ENCODE data around the gene ZSCAN25. TPM values are rescaled to one million over a fixed set of nuclear protein-coding genes. Genes with fewer than 3 reads are reported as not detected.
A peak's percentile ranks its signal among the peaks of the same experiment; 100 is the strongest.
"Not testable (repeated sequence)": the region's sequence is repeated elsewhere in the genome, so short reads cannot be mapped to it uniquely, and the experiment has no call there.

ZSCAN25 gene
- 16.8 TPM for total RNA-seq

GRCh38 chr7:99616359-99617191 is at the start of gene ZSCAN25:
TSS of gene ZSCAN25 (plus strand) at chr7:99616946. CDS start at chr7:99619607, 2,661 bp downstream.
- peak; percentile 91 for DNase-seq (ENCODE audit: low spot score)

- not testable (repeated sequence) for DNase-seq (ENCODE audit: low spot score)
Measured at GRCh38 chr7:99568770-99569169, 48.0 kb upstream of the ZSCAN25 start.

GRCh38 chr7:99571768-99572167 is 45.0 kb upstream of the ZSCAN25 start:
- no peak for DNase-seq (ENCODE audit: low spot score)

DNA sequence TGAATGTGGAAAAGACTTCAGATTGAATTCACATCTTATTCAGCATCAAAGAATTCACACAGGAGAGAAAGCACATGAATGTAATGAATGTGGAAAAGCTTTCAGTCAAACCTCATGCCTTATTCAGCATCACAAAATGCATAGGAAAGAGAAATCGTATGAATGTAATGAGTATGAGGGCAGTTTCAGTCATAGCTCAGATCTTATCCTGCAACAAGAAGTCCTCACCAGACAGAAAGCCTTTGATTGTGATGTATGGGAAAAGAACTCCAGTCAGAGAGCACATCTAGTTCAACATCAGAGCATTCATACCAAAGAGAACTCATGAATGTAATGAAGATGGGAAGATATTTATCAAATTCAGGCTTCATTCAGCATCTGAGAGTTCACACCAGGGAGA is 43.5 kb upstream of the ZSCAN25 start:
- DNase-seq (ENCODE audit: low spot score), result no peak

- no peak for DNase-seq (ENCODE audit: low spot score)
Measured at GRCh38 chr7:99576251-99576650, 40.5 kb upstream of the ZSCAN25 start.

- DNase-seq (ENCODE audit: low spot score), result no peak
Measured at GRCh38 chr7:99579281-99579955, 37.3 kb upstream of the ZSCAN25 start.

GRCh38 chr7:99579956-99580777 is 36.6 kb upstream of the ZSCAN25 start:
- DNase-seq (ENCODE audit: low spot score), result no peak

- not testable (repeated sequence) for DNase-seq (ENCODE audit: low spot score)
Measured at GRCh38 chr7:99580778-99581332, 35.9 kb upstream of the ZSCAN25 start.

DNA sequence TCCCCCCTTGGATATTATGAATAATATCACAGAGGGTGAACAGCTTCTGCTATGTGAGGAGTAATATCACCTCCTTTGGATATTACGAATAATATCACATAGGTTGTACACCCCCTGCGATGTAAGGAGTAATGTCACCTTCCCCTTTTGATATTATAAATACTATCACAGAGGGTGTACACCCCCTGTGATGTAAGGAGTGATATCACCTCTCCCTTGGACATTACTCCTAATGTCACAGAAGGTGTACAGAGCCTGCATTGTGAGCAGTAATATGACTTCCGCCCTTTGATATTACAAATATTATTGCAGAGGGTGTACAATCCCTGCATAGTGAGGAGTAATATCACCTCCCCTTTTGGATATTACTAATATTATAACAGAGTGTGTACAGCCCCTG is 27.9 kb upstream of the ZSCAN25 start:
- no peak for DNase-seq (ENCODE audit: low spot score)

GRCh38 chr7:99594948-99595745 is 21.6 kb upstream of the ZSCAN25 start:
- DNase-seq (ENCODE audit: low spot score), result no peak

DNA sequence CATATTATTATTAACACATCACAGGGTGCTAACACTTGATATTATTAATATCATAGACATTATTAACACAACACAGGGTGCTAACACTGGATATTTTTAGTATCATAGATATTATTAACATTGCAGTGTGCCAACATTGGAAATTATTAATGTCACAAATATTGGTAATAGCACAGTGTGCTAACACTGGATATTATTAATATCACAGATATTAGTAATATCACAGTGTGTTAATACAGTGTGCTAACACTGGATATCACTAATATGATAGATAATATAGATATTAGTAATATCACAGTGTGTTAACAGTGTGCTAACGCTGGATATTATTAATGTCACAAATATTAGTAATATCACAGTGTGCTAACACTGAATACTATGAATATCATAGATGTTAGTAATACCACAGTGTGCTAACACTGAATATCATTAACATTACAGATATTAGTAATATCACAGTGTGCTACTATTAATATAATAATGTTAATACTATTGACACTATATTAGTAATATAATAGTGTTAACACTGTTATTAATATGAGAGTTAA is 20.3 kb upstream of the ZSCAN25 start:
- DNase-seq (ENCODE audit: low spot score), result no peak

DNA sequence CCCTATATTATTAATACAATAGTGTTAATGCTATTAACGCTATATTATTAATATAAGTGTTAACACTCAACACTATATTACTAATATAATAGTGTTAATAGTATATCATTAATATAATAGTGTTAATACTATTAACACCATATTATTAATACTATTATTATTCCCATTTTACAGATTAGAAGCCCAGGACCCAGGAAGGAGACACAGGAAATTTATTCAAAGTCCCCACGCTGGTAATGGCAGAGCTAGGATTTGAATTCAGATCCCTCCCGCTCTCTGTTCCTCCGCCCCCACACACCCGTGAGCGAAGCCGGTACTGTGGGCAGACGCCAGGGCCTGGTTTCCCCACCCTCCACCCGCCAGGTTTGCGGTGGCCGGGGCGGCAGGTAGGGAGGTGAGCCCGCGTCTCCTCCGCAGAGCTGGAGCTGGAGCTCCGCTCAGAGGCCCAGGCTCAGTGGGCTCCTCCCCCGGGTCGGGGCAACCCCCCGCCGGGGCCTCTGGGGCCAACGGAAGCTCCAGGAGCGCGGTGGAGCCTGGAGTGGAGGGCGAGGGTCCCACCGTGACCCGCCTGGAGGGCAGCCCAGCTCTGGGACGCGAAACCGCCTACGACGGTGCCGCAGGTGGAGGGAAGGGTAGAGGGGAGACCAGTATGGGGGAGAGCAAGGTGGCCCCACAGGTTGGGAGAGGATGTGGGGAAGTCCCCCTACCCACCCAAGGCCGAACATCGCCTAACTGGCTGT is 18.8 kb upstream of the ZSCAN25 start, which contains the start of gene TMEM225B:
Gene TMEM225B, plus strand, starts transcription at position 506 of the 740 bp plus-strand sequence. CDS start 6,122 bp downstream, outside the sequence.
- no peak for DNase-seq (ENCODE audit: low spot score)

DNA sequence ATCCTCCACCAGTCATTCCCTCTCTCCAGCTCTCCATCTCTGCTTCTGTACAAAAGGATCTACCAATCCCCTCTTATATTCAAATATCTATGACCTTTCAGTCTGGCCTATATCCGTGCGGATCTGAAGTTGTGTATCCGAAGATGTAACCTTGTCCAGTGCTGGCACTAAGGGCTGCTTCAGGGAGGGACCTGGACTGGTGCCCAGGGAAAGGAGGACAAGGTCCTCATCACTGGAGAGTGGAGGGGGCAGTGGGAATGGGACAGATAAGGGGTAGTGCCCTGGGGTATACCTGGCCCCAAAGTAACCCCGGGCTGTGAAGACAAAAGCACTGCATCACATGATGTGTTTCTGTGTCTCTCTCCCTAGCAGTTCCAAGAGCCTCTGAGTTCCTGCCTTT is 16.9 kb upstream of the ZSCAN25 start:
- DNase-seq (ENCODE audit: low spot score), result no peak

GRCh38 chr7:99601656-99602310 is 15.0 kb upstream of the ZSCAN25 start:
- no peak for DNase-seq (ENCODE audit: low spot score)

- DNase-seq (ENCODE audit: low spot score), result no peak
Measured at GRCh38 chr7:99605527-99605926, 11.2 kb upstream of the ZSCAN25 start.

DNA sequence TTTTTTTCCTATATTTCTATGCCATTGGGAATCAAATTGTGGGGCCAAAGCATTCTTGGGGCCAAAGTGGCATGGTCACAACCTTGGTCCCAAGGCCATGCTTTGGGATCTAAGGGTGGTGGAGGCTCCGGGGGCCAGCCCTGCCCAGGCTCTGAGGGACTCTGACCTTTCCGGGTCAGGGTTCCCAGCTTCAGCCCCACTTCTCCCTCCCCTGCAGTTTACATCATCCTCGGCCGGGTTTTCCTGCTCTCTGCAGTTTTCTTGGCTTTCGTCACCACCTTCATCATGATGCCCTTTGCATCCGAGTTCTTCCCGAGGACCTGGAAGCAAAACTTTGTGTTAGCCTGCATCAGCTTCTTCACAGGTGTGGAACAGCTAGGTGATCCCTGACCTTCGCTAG is 10.2 kb upstream of the ZSCAN25 start:
- DNase-seq (ENCODE audit: low spot score), result no peak

GRCh38 chr7:99607548-99607947 is 9.2 kb upstream of the ZSCAN25 start:
- DNase-seq (ENCODE audit: low spot score), result no peak

GRCh38 chr7:99614495-99614894 is 2.3 kb upstream of the ZSCAN25 start:
- no peak for DNase-seq (ENCODE audit: low spot score)

DNA sequence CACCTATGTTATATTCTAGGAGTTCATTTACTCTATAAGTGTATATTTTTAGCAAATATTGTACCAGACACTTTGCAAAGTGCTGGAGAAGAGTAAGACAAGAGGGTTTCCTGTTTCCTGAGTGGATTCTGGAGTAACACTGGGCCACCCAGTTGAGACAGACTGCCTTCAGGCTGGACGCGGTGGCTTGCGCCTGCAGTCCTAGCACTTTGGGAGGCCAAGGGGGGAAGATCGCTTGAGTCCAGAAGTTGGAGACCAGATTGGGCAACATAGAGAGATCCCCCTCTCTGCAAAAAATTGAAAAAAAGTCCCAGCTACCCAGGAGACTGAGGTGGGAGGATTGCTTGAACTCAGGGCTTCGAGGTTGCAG is 772 bp upstream of the ZSCAN25 start:
- DNase-seq (ENCODE audit: low spot score), result no peak

Data from mucosa of gallbladder (tissue), 1 donor.